Spleen (tissue), 7 donors: ENCODE data around the gene GBP2.

Experiments
- CTCF ChIP-seq, 11 experiments: fragments of 200-600 bp in 7 of 11; fragments of 450-650 bp in 4 of 11; sonication (generic) in 4 of 11; IDR thresholded peaks in 8 of 11; conservative IDR thresholded peaks in 3 of 11; 1 replicate in 7 of 11; 2 replicates in 4 of 11; pipeline versions ENCODE4 v1.4.0 to v1.8.0; 2016 to 2021; ENCODE audit warnings: antibody characterized with exemption in 11 of 11, inconsistent platforms in 4 of 11, mild to moderate bottlenecking in 1 of 11
- POLR2A ChIP-seq, 3 donors: fragments of 450-650 bp; IDR thresholded peaks; one replicate each; pipeline ENCODE4 v1.5.1; 2017; ENCODE audit warnings: antibody characterized with exemption in 3 of 3, mild to moderate bottlenecking in 1 of 3
- POLR2AphosphoS5 ChIP-seq, 3 donors: sonication (generic); formaldehyde crosslinking; IDR thresholded peaks; one replicate each; pipeline ENCODE4 v1.5.1; 2017; ENCODE audit warnings: antibody characterized with exemption in 3 of 3
- donor health status: DM: no; HTN: no; CAD: no; lungs with moderate emphysema.
- donor health status: DM: no; HTN: no; CAD: no.
- donor health status: DM: no; HTN: no; CAD: no.

- TF ChIP-seq POLR2AphosphoS5 (IDR thresholded peaks at IDR 0.05) (no peak), CTCF (IDR thresholded peaks at IDR 0.05 in 8 of 11, conservative IDR thresholded peaks at IDR 0.05 in 3 of 11) (no peak), POLR2A (IDR thresholded peaks at IDR 0.05) (no peak)
Observed at GRCh38 chr1:89121641-89122040, 4.3 kb downstream of the GBP2 start.
